CD14-positive monocyte (primary cell): ENCODE measurements around the gene IRGC. TPM values are rescaled to one million over a fixed set of nuclear protein-coding genes. Genes with fewer than 3 reads are reported as not detected.
A peak's percentile ranks its signal among the peaks of the same experiment; 100 is the strongest.

ENCODE experiments used
- DNase-seq, 3 donors: peaks; one replicate each; pipeline ENCODE4 v3.0.0-alpha.2; 2011 to 2022
- H2AFZ ChIP-seq: 2 replicates; pipeline ENCODE4 v1.6.0; 2012; ENCODE audit warnings: mild to moderate bottlenecking, low read depth, low read length, inconsistent platforms; ENCODE audit not compliant: insufficient read depth, poor library complexity, severe bottlenecking
- H3K27ac ChIP-seq, 2 donors: 1 replicate in 1 of 2; 2 replicates in 1 of 2; pipeline ENCODE4 v1.5.1; 2012 to 2013; ENCODE audit warnings: low read length in 2 of 2, control low read depth in 1 of 2, inconsistent platforms in 1 of 2, low read depth in 1 of 2, mild to moderate bottlenecking in 1 of 2
- H3K27me3 ChIP-seq, 2 donors: one replicate each; pipeline versions ENCODE4 v1.6.0 to v1.6.1; 2011 to 2013; ENCODE audit warnings: low read length in 2 of 2; ENCODE audit not compliant: control insufficient read depth in 2 of 2, insufficient read depth in 2 of 2
- H3K36me3 ChIP-seq, 2 donors: replicated peaks in 1 of 2; 1 replicate in 1 of 2; 2 replicates in 1 of 2; pipeline versions ENCODE4 v1.5.1 to v1.6.1; 2012 to 2013; ENCODE audit warnings: low read length in 2 of 2, control low read depth in 1 of 2, inconsistent platforms in 1 of 2, mild to moderate bottlenecking in 1 of 2; ENCODE audit not compliant: insufficient read depth in 2 of 2, control insufficient read depth in 1 of 2
- H3K4me1 ChIP-seq, 2 donors: 1 replicate in 1 of 2; 2 replicates in 1 of 2; pipeline versions ENCODE4 v1.5.1 to v1.6.1; 2012 to 2013; ENCODE audit warnings: low read length in 2 of 2, control low read depth in 1 of 2, inconsistent platforms in 1 of 2, mild to moderate bottlenecking in 1 of 2, moderate library complexity in 1 of 2; ENCODE audit not compliant: insufficient read depth in 2 of 2, control insufficient read depth in 1 of 2
- H3K4me2 ChIP-seq: replicated peaks from 2 replicates; pipeline ENCODE3; 2012; ENCODE audit warnings: low read length, moderate library complexity, mild to moderate bottlenecking; ENCODE audit not compliant: poor library complexity, severe bottlenecking; ENCODE audit errors: extremely low read depth
- H3K4me3 ChIP-seq, 3 experiments: fragments of 200-600 bp in 1 of 3; sonication (generic) in 1 of 3; replicated peaks in 1 of 3; 1 replicate in 2 of 3; 2 replicates in 1 of 3; pipeline ENCODE4 v1.5.1; 2011 to 2013; ENCODE audit warnings: low read length in 3 of 3, mild to moderate bottlenecking in 3 of 3, control low read depth in 2 of 3, low read depth in 2 of 3, inconsistent platforms in 1 of 3, moderate library complexity in 1 of 3
- H3K79me2 ChIP-seq: 2 replicates; pipeline ENCODE4 v1.6.0; 2012; ENCODE audit warnings: mild to moderate bottlenecking, control low read depth, inconsistent platforms, low read length, moderate library complexity; ENCODE audit not compliant: insufficient read depth
- H3K9ac ChIP-seq: 2 replicates; pipeline ENCODE4 v1.6.0; 2017; ENCODE audit warnings: low read length, mild to moderate bottlenecking; ENCODE audit not compliant: insufficient read depth, poor library complexity, severe bottlenecking
- H3K9me3 ChIP-seq, 2 donors: replicated peaks in 1 of 2; 1 replicate in 1 of 2; 2 replicates in 1 of 2; pipeline versions ENCODE4 v1.5.1 to v1.6.1; 2012 to 2013; ENCODE audit warnings: low read length in 2 of 2, control low read depth in 1 of 2; ENCODE audit not compliant: control insufficient read depth in 1 of 2, insufficient read depth in 1 of 2
- H4K20me1 ChIP-seq: 2 replicates; pipeline ENCODE4 v1.6.0; 2012; ENCODE audit warnings: mild to moderate bottlenecking, low read length, control low read depth, moderate library complexity; ENCODE audit not compliant: insufficient read depth
- H3K27ac Mint-ChIP-seq, 7 donors: one replicate each; pipeline ENCODE4 v1.8.0; 2020; ENCODE audit warnings: mild to moderate bottlenecking in 7 of 7, mixed read lengths in 7 of 7, moderate library complexity in 6 of 7, inconsistent platforms in 2 of 7
- H3K27me3 Mint-ChIP-seq, 3 donors: one replicate each; pipeline ENCODE4 v1.8.0; 2021 to 2022; ENCODE audit warnings: low read depth in 3 of 3, mild to moderate bottlenecking in 3 of 3, mixed read lengths in 3 of 3, moderate library complexity in 3 of 3, inconsistent platforms in 1 of 3
- H3K36me3 Mint-ChIP-seq, 2 donors: one replicate each; pipeline ENCODE4 v1.8.0; 2020; ENCODE audit warnings: mixed read lengths in 2 of 2, inconsistent platforms in 1 of 2, mild to moderate bottlenecking in 1 of 2
- H3K4me1 Mint-ChIP-seq: one replicate; pipeline ENCODE4 v1.8.0; 2020; ENCODE audit warnings: mild to moderate bottlenecking, mixed read lengths
- H3K4me3 Mint-ChIP-seq, 2 donors: one replicate each; pipeline ENCODE4 v1.8.0; 2020; ENCODE audit warnings: mild to moderate bottlenecking in 2 of 2, mixed read lengths in 2 of 2, moderate library complexity in 1 of 2
- H3K9me3 Mint-ChIP-seq, 7 donors: one replicate each; pipeline ENCODE4 v1.8.0; 2020 to 2022; ENCODE audit warnings: mixed read lengths in 7 of 7, mild to moderate bottlenecking in 6 of 7, moderate library complexity in 6 of 7, inconsistent platforms in 2 of 7
- CTCF ChIP-seq: fragments of 200-600 bp; IDR thresholded peaks from one replicate; pipeline ENCODE4 v1.8.0; 2022; ENCODE audit warnings: antibody characterized with exemption, mild to moderate bottlenecking
- WGBS: methylation state at CpG from one replicate; pipeline ENCODE4 v1.1.5; 2013; ENCODE audit warnings: missing lambda C conversion rate; ENCODE audit not compliant: insufficient coverage; 5-methylcytosine and 5-hydroxymethylcytosine counted together
- intact Hi-C, 2 donors: fragments of 100-400 bp; cut with micrococcal nuclease; formaldehyde crosslinking; loops; one replicate each; pipeline versions ENCODE4 v1.15.0 to v1.15.1; 2023
- polyA plus RNA-seq, 3 donors: library from polyadenylated mRNA; depleted of rRNA in 1 of 3; unstranded in 2 of 3; stranded (reverse) in 1 of 3; fragments of 300-500 nt in 2 of 3; fragments of >200 nt in 1 of 3; fragmentation: Illumina TruSeq in 2 of 3; gene quantifications; 1 replicate in 2 of 3; 2 replicates in 1 of 3; pipeline ENCODE4 v1.2.3, GENCODE V29; 2012 to 2021

Gene IRGC
- polyA plus RNA-seq, 3 donors, result not detected

DNA sequence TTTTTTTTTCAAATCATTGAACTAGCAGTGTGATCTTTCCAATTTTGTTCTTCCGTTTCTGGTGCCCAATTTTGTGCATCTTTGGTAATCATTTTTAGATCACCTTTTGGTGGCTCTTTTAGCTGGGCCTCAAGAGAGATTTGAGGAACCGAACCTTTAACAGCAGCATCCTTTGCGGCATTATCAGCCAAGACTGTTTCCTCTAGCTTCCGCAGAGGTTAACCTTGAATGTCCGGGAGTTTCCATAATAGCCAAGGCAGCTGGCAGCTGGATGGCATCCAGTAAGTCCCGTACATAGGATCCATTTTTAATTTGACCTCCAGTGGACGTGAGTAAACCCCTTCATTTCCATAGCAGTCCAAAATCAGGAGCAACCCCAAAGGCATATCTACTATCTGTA, 9.6 kb downstream of the IRGC start:
- Histone ChIP-seq H3K4me1 (peaks cover 30 to 35% of the 10 kb centered on the region in 2 donors), H3K36me3 (peaks cover 21 to 28% of the 10 kb centered on the region in 2 donors), H3K79me2 (no peaks in the 10 kb centered on the region), H3K9ac (no peak overlapping the region), H3K27ac (no peak overlapping the region), H2AFZ (no peak overlapping the region), H3K27me3 (no peaks in the 10 kb centered on the region), H3K4me2 (no peak overlapping the region), H3K4me3 (no peak overlapping the region), H4K20me1 (no peaks in the 10 kb centered on the region), H3K9me3 (no peaks in the 10 kb centered on the region)
- intact Hi-C loops, result no loop called here
- Mint-ChIP-seq H3K27ac (peak overlapping the region in 2 of 7 donors; percentile 8 to 66), H3K4me1 (peaks cover 35% of the 10 kb centered on the region), H3K36me3 (peaks cover 26 to 28% of the 10 kb centered on the region in 2 donors), H3K4me3 (peak overlapping the region in 1 of 2 donors; percentile 18), H3K27me3 (peaks cover 14 to 20% (median 14%) of the 10 kb centered on the region in 3 donors), H3K9me3 (peaks cover 0 to 3% (median 0%) of the 10 kb centered on the region in 7 donors)
- 13% methylated on average over 5 of the region's 7 CpGs for WGBS
- no peak for TF ChIP-seq CTCF
- peak; percentile 33 to 76 (median 51) for DNase-seq

DNA sequence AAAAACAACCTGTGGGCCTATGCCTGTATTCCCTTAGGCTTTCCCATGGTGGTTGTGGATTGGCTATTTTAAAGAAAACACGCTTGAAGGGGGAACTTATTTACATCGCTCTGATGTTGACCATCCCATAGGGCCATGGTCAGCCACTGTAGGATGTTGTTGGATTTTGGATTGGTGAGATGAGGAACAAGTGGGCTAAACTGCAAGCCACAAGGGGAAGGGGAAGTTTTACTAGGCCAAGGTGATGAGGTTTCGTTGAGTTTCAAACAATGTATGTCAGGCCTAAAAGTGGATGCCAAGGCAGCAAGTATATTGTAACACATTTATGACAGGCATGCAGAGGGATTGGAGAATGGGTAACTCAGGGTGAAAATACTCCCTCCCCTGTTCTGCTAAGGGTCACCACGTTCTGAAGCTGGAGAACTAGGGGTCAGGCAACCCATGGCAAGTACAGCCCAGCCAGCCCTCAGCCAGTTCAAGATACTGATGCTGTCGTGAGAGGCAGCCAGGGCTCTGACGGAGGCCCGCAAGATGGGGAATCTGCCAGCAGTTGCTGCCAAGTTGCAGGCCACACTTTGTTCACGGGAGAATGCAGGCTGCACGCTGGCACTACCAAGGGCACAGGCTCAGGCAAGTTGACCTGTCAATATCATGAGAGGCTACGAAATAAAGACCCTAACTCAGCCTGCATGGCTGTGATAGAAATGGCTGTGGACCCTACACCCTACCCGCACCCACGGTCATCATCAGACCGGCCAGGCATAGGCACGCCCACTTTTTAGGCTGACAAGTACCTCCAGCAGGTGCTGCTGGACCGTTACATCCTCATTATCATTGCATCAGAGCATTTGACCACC, 11.1 kb downstream of the IRGC start:
- Histone ChIP-seq H3K4me1 (peaks cover 38 to 42% of the 10 kb centered on the region in 2 donors), H3K9ac (no peak overlapping the region), H3K4me2 (no peak overlapping the region), H4K20me1 (no peaks in the 10 kb centered on the region), H3K36me3 (peaks cover 32 to 43% of the 10 kb centered on the region in 2 donors), H3K27ac (peak overlapping the region in 1 of 2 donors; percentile 23), H2AFZ (no peak overlapping the region), H3K9me3 (no peaks in the 10 kb centered on the region), H3K27me3 (no peaks in the 10 kb centered on the region), H3K4me3 (no peak overlapping the region), H3K79me2 (no peaks in the 10 kb centered on the region)
- DNase-seq, result peak in 2 of 3 donors; percentile 27 to 42
- Mint-ChIP-seq H3K36me3 (peaks cover 41 to 43% of the 10 kb centered on the region in 2 donors), H3K4me3 (no peak overlapping the region), H3K4me1 (peaks cover 42% of the 10 kb centered on the region), H3K27me3 (peaks cover 4 to 13% (median 5%) of the 10 kb centered on the region in 3 donors), H3K27ac (peak overlapping the region in 3 of 7 donors; percentile 2 to 76 (median 57)), H3K9me3 (peaks cover 0 to 3% (median 0%) of the 10 kb centered on the region in 7 donors)
- WGBS, result 46% methylated on average over 12 of the region's 15 CpGs
- no peak for TF ChIP-seq CTCF
- intact Hi-C loops, result no loop called here
